ENCODE results near the gene DNAJC5G.

- TF ChIP-seq CTCF (conservative IDR thresholded peaks at IDR 0.05; ENCODE audit: low read depth, low read length) (no peak), EZH2 (IDR thresholded peaks at IDR 0.05; ENCODE audit: low read length, unreplicated experiment) (no peak), EZH2phosphoT487 (IDR thresholded peaks at IDR 0.05; ENCODE audit: borderline replicate concordance, low read length) (no peak)
These were observed 13.3 kb upstream of the DNAJC5G start for GRCh38 chr2:27261926-27262298.

All from PC-3 (cell line).